Lung (tissue), 12 donors: ENCODE results near the gene TRNAU1AP. TPM values are rescaled to one million over a fixed set of nuclear protein-coding genes. Genes with fewer than 3 reads are reported as not detected.
"Not testable (repeated sequence)": the region's sequence is repeated elsewhere in the genome, so short reads cannot be mapped to it uniquely, and the experiment has no call there.

Source experiments
- ATAC-seq: fragments of 200-7000 bp; cut with Tn5 transposase; one replicate; pipeline ENCODE4 v1.9.1; 2020; ENCODE audit warnings: moderate number of reproducible peaks; ENCODE audit not compliant: insufficient read depth, low FRiP score
- DNase-seq, 3 donors: peaks; one replicate each; pipeline ENCODE4 v3.0.0-alpha.2; 2013 to 2017
- H3K27ac ChIP-seq, 2 donors: one replicate each; pipeline ENCODE4 v1.5.1; 2013; ENCODE audit warnings: mild to moderate bottlenecking in 2 of 2, moderate library complexity in 2 of 2, control low read depth in 1 of 2, inconsistent platforms in 1 of 2, low read depth in 1 of 2, low read length in 1 of 2
- H3K27me3 ChIP-seq, 3 donors: one replicate each; pipeline ENCODE4 v1.5.1; 2013; ENCODE audit warnings: low read length in 2 of 3; ENCODE audit not compliant: control insufficient read depth in 3 of 3, insufficient read depth in 3 of 3
- H3K36me3 ChIP-seq, 4 donors: one replicate each; pipeline ENCODE4 v1.5.1; 2013; ENCODE audit warnings: low read length in 4 of 4, mild to moderate bottlenecking in 1 of 4, moderate library complexity in 1 of 4; ENCODE audit not compliant: control insufficient read depth in 4 of 4, insufficient read depth in 4 of 4
- H3K4me1 ChIP-seq, 5 donors: one replicate each; pipeline ENCODE4 v1.5.1; 2013; ENCODE audit warnings: low read length in 5 of 5, mild to moderate bottlenecking in 2 of 5, moderate library complexity in 1 of 5; ENCODE audit not compliant: control insufficient read depth in 5 of 5, insufficient read depth in 5 of 5
- H3K4me3 ChIP-seq: one replicate; pipeline ENCODE4 v1.5.1; 2013; ENCODE audit warnings: mild to moderate bottlenecking, control low read depth, moderate library complexity
- H3K9ac ChIP-seq, 2 donors: one replicate each; pipeline ENCODE4 v1.5.1; 2013; ENCODE audit warnings: low read length in 2 of 2, control low read depth in 1 of 2; ENCODE audit not compliant: insufficient read depth in 1 of 2
- H3K9me3 ChIP-seq, 4 donors: one replicate each; pipeline ENCODE4 v1.5.1; 2013; ENCODE audit warnings: low read length in 3 of 4, mild to moderate bottlenecking in 1 of 4, moderate library complexity in 1 of 4; ENCODE audit not compliant: control insufficient read depth in 4 of 4, insufficient read depth in 3 of 4
- CTCF ChIP-seq: IDR thresholded peaks from 2 replicates; pipeline ENCODE4 v1.5.1; 2012; ENCODE audit warnings: mild to moderate bottlenecking; ENCODE audit errors: control extremely low read depth, extremely low read depth
- WGBS, 2 donors: extraction: QIAGEN DNeasy Blood & Tissue Kit; methylation state at CpG; one replicate each; pipeline ENCODE4 v1.1.7; 2013; 5-methylcytosine and 5-hydroxymethylcytosine counted together
- polyA plus RNA-seq, 2 donors: library from polyadenylated mRNA; stranded (reverse); fragments of 200-250 nt; gene quantifications; one replicate each; pipeline ENCODE4 v1.2.1, GENCODE V29; 2013
- total RNA-seq, 2 donors: library from RNA; depleted of rRNA in 1 of 2; stranded (reverse); fragments of >200 nt in 1 of 2; gene quantifications; one replicate each; pipeline ENCODE4 v1.2.1, GENCODE V29; 2014 to 2021
- donor health status: control.
- donor health status: control.
- donor health status: Bipolar disorder and iron deficiency.
- donor health status: healthy.
- donor health status: DM: yes; HTN: yes; CAD: no.

Gene TRNAU1AP
- total and polyA plus RNA-seq, 4 donors = 25.4 to 40.2 (median 30.2) TPM

DNA sequence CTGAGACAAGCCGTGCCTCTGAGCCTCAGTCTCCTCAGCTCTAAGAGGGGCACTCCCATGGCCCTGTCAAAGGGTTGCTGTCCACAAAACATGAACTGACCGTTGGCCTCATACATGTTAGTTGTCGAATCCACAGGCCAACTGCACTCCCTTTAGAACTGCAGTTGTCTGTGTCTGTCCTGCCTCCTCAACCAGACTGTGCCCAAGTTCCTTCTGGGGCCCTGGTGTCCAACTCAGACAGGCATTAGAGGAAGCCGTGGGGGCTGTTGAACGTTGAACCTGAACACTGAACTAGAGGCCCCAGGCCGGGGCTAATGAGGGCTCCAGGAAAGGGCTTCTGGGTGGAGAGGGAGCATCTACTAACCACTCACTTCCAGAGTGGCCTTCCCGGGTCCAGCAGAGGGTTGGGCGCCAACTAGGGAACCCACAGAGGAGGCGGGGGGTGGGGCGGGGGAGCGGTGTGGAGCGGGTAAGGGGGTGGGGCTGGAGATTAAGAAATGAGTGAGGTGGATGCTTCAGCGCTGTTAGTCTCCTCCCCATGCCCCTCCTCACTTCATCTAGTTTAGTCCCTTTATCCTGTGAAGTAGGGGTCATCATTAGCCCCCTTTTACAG is 38.9 kb downstream of the TRNAU1AP start, which contains the start of gene RAB42:
Gene RAB42 (plus strand): TSS at position 558 of the 613 bp plus-strand sequence. CDS start 247 bp downstream, outside the sequence.
- no peak for TF ChIP-seq CTCF
- peak; percentile 84 for ATAC-seq
- Histone ChIP-seq H3K4me1 (peaks cover 0 to 4% (median 1%) of the 10 kb centered on the region in 5 donors), H3K36me3 (no peaks in the 10 kb centered on the region), H3K27ac (peak within 1 kb of the TSS in 1 of 2 donors; percentile 42), H3K9me3 (no peaks in the 10 kb centered on the region), H3K27me3 (no peaks in the 10 kb centered on the region), H3K4me3 (peak within 1 kb of the TSS; percentile 52), H3K9ac (peak within 1 kb of the TSS in 1 of 2 donors; percentile 68)
- peak; percentile 68 to 81 (median 75) for DNase-seq
- WGBS, 2 donors = 25% methylated on average over 10 to 13 of the region's 13 CpGs

- H3K27ac ChIP-seq = peak overlapping the region in 1 of 2 donors; percentile 13
Measured at GRCh38 chr1:28592321-28593071, 39.6 kb downstream of the TRNAU1AP start.

GRCh38 chr1:28593988-28594356 is 41.1 kb downstream of the TRNAU1AP start:
- H3K27ac ChIP-seq, H3K27me3 ChIP-seq, H3K4me3 ChIP-seq, ATAC-seq, H3K9me3 ChIP-seq, H3K9ac ChIP-seq, H3K36me3 ChIP-seq, H3K4me1 ChIP-seq, DNase-seq: not testable (repeated sequence)
- 90% methylated on average over 3 of the region's 3 CpGs for WGBS, 2 donors

More at GRCh38 chr1:28592321-28593071, 39.6 kb downstream of the TRNAU1AP start:
- Histone ChIP-seq H3K9me3 (no peaks in the 10 kb centered on the region), H3K9ac (peak overlapping the region in 1 of 2 donors; percentile 68), H3K36me3 (no peaks in the 10 kb centered on the region), H3K4me3 (peak overlapping the region; percentile 52), H3K4me1 (peaks cover 0 to 4% (median 1%) of the 10 kb centered on the region in 5 donors), H3K27me3 (no peaks in the 10 kb centered on the region)
- DNase-seq (peak in 2 of 3 donors; percentile 19 to 30), ATAC-seq (peak; percentile 55)
- no peak for TF ChIP-seq CTCF
- WGBS, 2 donors = 4% methylated on average over 65 to 81 of the region's 81 CpGs

DNA sequence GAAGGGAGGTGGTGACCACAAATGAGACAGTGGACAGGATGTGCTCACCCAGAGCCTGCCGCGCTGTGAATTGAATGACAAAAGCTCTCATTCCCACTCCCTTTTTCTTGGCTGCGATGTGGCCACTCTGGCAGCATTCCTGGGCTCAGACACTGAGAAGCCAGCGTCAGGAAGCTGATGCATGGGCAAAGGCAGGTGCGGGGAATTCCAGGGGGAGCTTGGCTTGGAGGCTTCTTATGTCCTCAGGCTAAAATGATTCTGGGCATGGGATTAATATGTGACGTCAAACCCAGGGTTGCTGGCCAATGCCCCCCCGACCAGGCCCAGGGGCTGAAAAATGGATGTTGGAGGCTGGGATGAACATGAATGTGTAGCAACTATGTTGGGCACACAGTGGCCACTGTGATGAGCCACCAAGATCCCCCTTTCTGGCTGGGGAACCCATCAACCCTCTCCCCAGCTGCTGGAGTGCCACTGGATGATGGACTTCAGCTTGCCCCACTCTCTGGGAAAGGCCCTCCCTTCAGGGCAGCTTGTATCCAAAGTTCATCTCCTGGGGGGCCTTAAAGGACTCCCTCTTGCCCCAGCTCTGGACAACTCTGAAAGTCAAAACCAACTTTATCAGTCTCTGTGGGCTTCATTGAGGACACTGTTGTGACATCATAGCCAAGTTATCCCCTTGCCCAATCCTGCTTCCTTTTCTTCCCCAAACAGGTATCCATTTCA is 42.0 kb downstream of the TRNAU1AP start:
- not testable (repeated sequence) for H3K36me3 ChIP-seq, H3K4me3 ChIP-seq, ATAC-seq, H3K27me3 ChIP-seq, H3K9me3 ChIP-seq, H3K4me1 ChIP-seq, DNase-seq, H3K9ac ChIP-seq, H3K27ac ChIP-seq
- WGBS, 2 donors = 80 to 90% methylated on average over 7 of the region's 7 CpGs
